A549 (cell line): Measurements from ENCODE around the gene SSC5D. TPM values are rescaled to one million over a fixed set of nuclear protein-coding genes. Genes with fewer than 3 reads are reported as not detected.

ENCODE experiments used
- ATAC-seq, 2 experiments: fragments of 200-7000 bp in 1 of 2; fragments of >200 bp in 1 of 2; cut with Nextera tagmentation in 1 of 2; cut with Tn5 transposase in 1 of 2; 3 replicates each; pipeline versions ENCODE4 v1.8.0 to v1.9.1; 2018 to 2020; ENCODE audit warnings: mild to moderate bottlenecking in 1 of 2, moderate library complexity in 1 of 2
- CTCF ChIA-PET: fragments of 300-600 bp; sonication (Branson Sonifier 250); formaldehyde crosslinking; extraction: SDS; loops from one replicate; lab custom pipeline; 2021; ENCODE audit warnings: antibody characterized with exemption, inconsistent platforms; lab: Yijun Ruan, JAX
- POLR2A ChIA-PET: fragments of 350-600 bp; formaldehyde crosslinking; extraction: SDS; loops from one replicate; lab custom pipeline; 2021; ENCODE audit warnings: antibody characterized with exemption, inconsistent platforms; lab: Yijun Ruan, JAX
- DNase-seq, 2 experiments: peaks; one replicate each; pipeline versions ENCODE4 v3.0.0 to v3.0.0-alpha.2; 2011 to 2016; ENCODE audit warnings: low read depth in 1 of 2, low spot score in 1 of 2
- FAIRE-seq: peaks from 2 replicates; lab custom pipeline; 2011; peaks lifted over from hg19 to GRCh38; lab: Jason Lieb, UNC
- H3K27ac ChIP-seq, 2 experiments: fragments of >200 bp; sonication (Bioruptor Twin); formaldehyde crosslinking; 3 replicates each; pipeline ENCODE4 v1.5.1; 2016 to 2017
- H3K4me1 ChIP-seq: fragments of >200 bp; sonication (Bioruptor Twin); formaldehyde crosslinking; 3 replicates; pipeline ENCODE4 v1.6.1; 2016
- H3K4me2 ChIP-seq: fragments of >200 bp; sonication (Bioruptor Twin); formaldehyde crosslinking; 3 replicates; pipeline ENCODE4 v1.6.1; 2016
- H3K4me3 ChIP-seq: fragments of >200 bp; sonication (Bioruptor Twin); formaldehyde crosslinking; 3 replicates; pipeline ENCODE4 v1.5.1; 2016
- H3K9me3 ChIP-seq: fragments of >200 bp; sonication (Bioruptor Twin); formaldehyde crosslinking; 3 replicates; pipeline ENCODE4 v1.6.1; 2016
- ATOH8 ChIP-seq: fragments of 250-450 bp; sonication (Bioruptor Pico); IDR thresholded peaks from 2 replicates; pipeline ENCODE4 v1.5.0; 2020; ENCODE audit warnings: low read depth, mild to moderate bottlenecking, moderate library complexity
- BCL3 ChIP-seq: fragments of >200 bp; sonication (Bioruptor Twin); formaldehyde crosslinking; IDR thresholded peaks from 3 replicates; pipeline ENCODE4 v1.6.1; 2016
- BHLHE40 ChIP-seq: IDR thresholded peaks from 2 replicates; pipeline ENCODE4 v1.6.1; 2012; ENCODE audit warnings: low read depth, low read length, inconsistent platforms
- CBX8 ChIP-seq: fragments of 200-600 bp; sonication (generic); IDR thresholded peaks from 2 replicates; pipeline ENCODE4 v1.6.1; 2016
- CEBPB ChIP-seq, 2 experiments: fragments of >200 bp in 1 of 2; sonication (Bioruptor Twin) in 1 of 2; formaldehyde crosslinking in 1 of 2; IDR thresholded peaks; 2 replicates each; pipeline ENCODE4 v1.6.1; 2012 to 2016
- CHD2 ChIP-seq: fragments of 150-350 bp; IDR thresholded peaks from 2 replicates; pipeline ENCODE4 v1.6.1; 2014; ENCODE audit warnings: low read length; ENCODE audit not compliant: partially characterized antibody
- CTCF ChIP-seq: fragments of >200 bp; sonication (Bioruptor Twin); formaldehyde crosslinking; IDR thresholded peaks from 3 replicates; pipeline ENCODE4 v1.5.1; 2016
- E2F6 ChIP-seq: IDR thresholded peaks from 2 replicates; pipeline ENCODE4 v1.6.1; 2012; ENCODE audit warnings: low read depth, borderline replicate concordance
- EHMT2 ChIP-seq: fragments of 200-600 bp; sonication (generic); IDR thresholded peaks from 2 replicates; pipeline ENCODE4 v1.6.1; 2016; ENCODE audit warnings: antibody characterized with exemption, low read depth, mild to moderate bottlenecking, moderate library complexity
- ESRRA ChIP-seq: fragments of 150-350 bp; IDR thresholded peaks from 2 replicates; pipeline ENCODE4 v1.6.1; 2014; ENCODE audit warnings: mild to moderate bottlenecking, low read length, borderline replicate concordance
- FOSB ChIP-seq: fragments of 250-450 bp; sonication (Bioruptor Pico); IDR thresholded peaks from 2 replicates; pipeline ENCODE4 v1.5.0; 2020; ENCODE audit warnings: mild to moderate bottlenecking, moderate library complexity
- FOSL2 ChIP-seq, 2 experiments: fragments of 450-650 bp in 1 of 2; fragments of >200 bp in 1 of 2; sonication (Bioruptor Twin) in 1 of 2; formaldehyde crosslinking; IDR thresholded peaks; 2 replicates each; pipeline versions ENCODE4 v1.5.0 to v1.6.1; 2016 to 2020; ENCODE audit warnings: mild to moderate bottlenecking in 1 of 2, moderate library complexity in 1 of 2
- HDAC2 ChIP-seq: fragments of 200-600 bp; sonication (generic); IDR thresholded peaks from 2 replicates; pipeline ENCODE4 v1.6.1; 2016
- HEYL ChIP-seq: fragments of 250-450 bp; sonication (Bioruptor Pico); IDR thresholded peaks from 2 replicates; pipeline ENCODE4 v1.8.0; 2021; ENCODE audit warnings: mild to moderate bottlenecking, moderate library complexity
- HMGXB4 ChIP-seq: fragments of 250-450 bp; sonication (Bioruptor Pico); IDR thresholded peaks from 2 replicates; pipeline ENCODE4 v1.5.0; 2021; ENCODE audit warnings: mild to moderate bottlenecking, moderate library complexity, borderline replicate concordance
- KDM5A ChIP-seq: fragments of 200-600 bp; sonication (generic); IDR thresholded peaks from 2 replicates; pipeline ENCODE4 v1.6.1; 2016; ENCODE audit warnings: antibody characterized with exemption, mild to moderate bottlenecking
- NR3C1 ChIP-seq: fragments of >200 bp; sonication (Bioruptor Twin); formaldehyde crosslinking; IDR thresholded peaks from 3 replicates; pipeline ENCODE4 v1.6.1; 2017
- PBX3 ChIP-seq: IDR thresholded peaks from 2 replicates; pipeline ENCODE4 v1.6.1; 2012
- POLR2A ChIP-seq: IDR thresholded peaks from 2 replicates; pipeline ENCODE4 v1.6.1; 2012; ENCODE audit warnings: mild to moderate bottlenecking, low read length
- REST ChIP-seq: fragments of 200-600 bp; sonication (generic); IDR thresholded peaks from 2 replicates; pipeline ENCODE4 v1.6.1; 2016; ENCODE audit warnings: antibody characterized with exemption, mild to moderate bottlenecking, moderate library complexity
- RFX5 ChIP-seq: fragments of 450-650 bp; IDR thresholded peaks from 2 replicates; pipeline ENCODE4 v1.7.1; 2014; ENCODE audit warnings: antibody characterized with exemption, mild to moderate bottlenecking, moderate library complexity
- RNF2 ChIP-seq: fragments of 200-600 bp; sonication (generic); IDR thresholded peaks from 2 replicates; pipeline ENCODE4 v1.6.1; 2016; ENCODE audit warnings: low read depth, mild to moderate bottlenecking, antibody characterized with exemption, moderate library complexity, borderline replicate concordance
- USF2 ChIP-seq: fragments of 450-650 bp; IDR thresholded peaks from 2 replicates; pipeline ENCODE4 v1.6.1; 2014; ENCODE audit warnings: antibody characterized with exemption
- ZC3H11A ChIP-seq: fragments of 450-650 bp; IDR thresholded peaks from 2 replicates; pipeline ENCODE4 v1.6.1; 2014; ENCODE audit warnings: antibody characterized with exemption, mild to moderate bottlenecking
- ZFP36 ChIP-seq: fragments of 450-650 bp; IDR thresholded peaks from 2 replicates; pipeline ENCODE4 v1.6.1; 2014; ENCODE audit warnings: borderline replicate concordance; ENCODE audit not compliant: partially characterized antibody
- ZNF302 ChIP-seq: fragments of 250-450 bp; sonication (Bioruptor Pico); IDR thresholded peaks from 2 replicates; pipeline ENCODE4 v1.9.0; 2021; ENCODE audit warnings: inconsistent platforms, mild to moderate bottlenecking, moderate library complexity
- WGBS: methylation state at CpG from one replicate; pipeline ENCODE4 v1.1.6; 2017; ENCODE audit errors: missing lambda C conversion rate; 5-methylcytosine and 5-hydroxymethylcytosine counted together
- polyA plus RNA-seq, 4 experiments: library from polyadenylated mRNA; depleted of rRNA in 3 of 4; stranded (reverse); fragments of >200 nt; fragmentation: RNase III in 1 of 4; extraction: RNeasy Plus Mini Kit Qiagen cat#74134 plus additional on column Dnase treatment in 1 of 4; gene quantifications; 2 replicates in 3 of 4; 3 replicates in 1 of 4; pipeline ENCODE4 v1.2.3, GENCODE V29; 2011 to 2017

Gene SSC5D
- polyA plus RNA-seq, 2 of the 4 experiments (the other 2 are of a cell fraction), result 0.22 to 1.5 TPM

GRCh38 chr19:55476100-55476775, 12.0 kb upstream of the SSC5D start, which contains the start of gene ZNF628:
ZNF628 (plus strand) TSS chr19:55476617; CDS start chr19:55479911, 3,294 bp downstream.
- peak; percentile 94 for ATAC-seq
- Histone ChIP-seq H3K27ac (peak within 1 kb of the TSS; percentile 84 to 92), H3K4me3 (peak within 1 kb of the TSS; percentile 56), H3K4me2 (peak within 1 kb of the TSS; percentile 84), H3K4me1 (peaks cover 26% of the 10 kb centered on the region), H3K9me3 (no peaks in the 10 kb centered on the region)
- no peak for FAIRE-seq
- WGBS, result under 1% methylated on average over 36 of the region's 61 CpGs
- ChIA-PET POLR2A (interaction anchor here (0.5 to 2.3 kb wide), 28 partner anchors 9 to 957 kb away, joined by 3 to 53 read pairs (median 6); partner anchors contain the start of genes FIZ1, ISOC2, NAT14 and PPP1R12C), CTCF (interaction anchor here (0.6 to 8.2 kb wide), 12 partner anchors 10 to 335 kb away, joined by 3 to 89 read pairs (median 6); partner anchors contain the start of genes C19orf85, NAT14 and SSC5D)
- DNase-seq, result peak; percentile 99 to 100
- no peak for TF ChIP-seq CBX8
- peak; percentile 93 for TF ChIP-seq RNF2
- TF ChIP-seq FOSL2 (IDR thresholded peaks at IDR 0.05), result no peak
- 0 out of 2 replicates have a peak, but pooled peaks have one; percentile 15 for TF ChIP-seq FOSL2 (CRISPR knock-in tag; IDR thresholded peaks at IDR 0.05)
- TF ChIP-seq HDAC2, result no peak; the same call in 1 of the 2 replicates
- peak; percentile 100 for TF ChIP-seq E2F6
- peak; percentile 26; the same call in 1 of the 2 replicates for TF ChIP-seq POLR2A
- peak; percentile 59; the same call in 1 of the 2 replicates for TF ChIP-seq RFX5
- no peak for TF ChIP-seq FOSB (CRISPR knock-in tag)
- TF ChIP-seq ZNF302 (CRISPR knock-in tag), result peak; percentile 83; the same call in 1 of the 2 replicates
- peak in 1 of 2 experiments; percentile 18; a peak in 1 of 4 replicates for TF ChIP-seq CEBPB (IDR thresholded peaks at IDR 0.05)
- no peak for TF ChIP-seq CTCF
- peak; percentile 64 for TF ChIP-seq PBX3
- TF ChIP-seq ATOH8, result peak; percentile 95
- TF ChIP-seq KDM5A, result no peak
- no peak for TF ChIP-seq BCL3
- TF ChIP-seq REST, result no peak
- TF ChIP-seq ZC3H11A, result peak; percentile 19; the same call in 1 of the 2 replicates
- no peak for TF ChIP-seq CHD2
- TF ChIP-seq ESRRA, result no peak
- TF ChIP-seq HEYL, result peak; percentile 82; the same call in 1 of the 2 replicates
- TF ChIP-seq ZFP36, result no peak
- TF ChIP-seq NR3C1, result no peak
- TF ChIP-seq USF2, result peak; percentile 68
- TF ChIP-seq BHLHE40, result no peak
- no peak for TF ChIP-seq EHMT2
- peak; percentile 89 for TF ChIP-seq HMGXB4 (CRISPR knock-in tag)
